ENCODE results near the gene LHFPL4.

The LHFPL4 gene

DNA sequence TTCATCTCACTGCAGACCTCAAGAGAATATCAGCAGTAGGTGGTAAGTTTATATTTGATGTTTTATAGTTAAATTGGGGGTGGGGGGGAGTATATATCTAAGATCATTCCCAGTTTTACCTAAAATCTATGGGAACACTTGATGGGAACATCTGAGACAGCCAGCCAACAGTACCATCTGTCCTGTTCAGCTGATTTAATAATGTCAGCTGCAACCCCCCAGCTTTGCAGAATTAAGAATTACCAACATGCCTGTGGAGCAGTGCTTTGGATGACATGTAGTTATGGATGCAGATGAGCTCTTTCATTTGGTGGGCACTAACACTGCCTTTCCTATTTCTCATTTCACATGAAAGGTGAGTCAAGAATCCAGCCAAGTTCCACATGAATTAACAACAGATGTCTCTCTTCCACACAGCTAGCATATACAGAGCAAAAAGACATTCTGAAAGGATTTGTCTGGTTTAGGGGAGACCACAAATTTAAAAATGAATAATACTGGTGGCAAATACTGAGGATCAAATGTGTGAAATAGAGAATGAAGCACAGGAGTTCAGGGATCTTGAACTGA lies 80.0 kb downstream of the LHFPL4 start:
- DNase-seq (ENCODE audit: low read depth) = no peak

GRCh38 chr3:9469986-9470385 lies 83.6 kb downstream of the LHFPL4 start:
- no peak for DNase-seq (ENCODE audit: low read depth)

- no peak for DNase-seq (ENCODE audit: low read depth)
Observed at GRCh38 chr3:9468460-9468859, 85.2 kb downstream of the LHFPL4 start.

- DNase-seq (ENCODE audit: low read depth) = no peak
Observed at GRCh38 chr3:9467451-9467850, 86.2 kb downstream of the LHFPL4 start.

- DNase-seq (ENCODE audit: low read depth) = no peak
Observed at GRCh38 chr3:9455596-9456131, 98.0 kb downstream of the LHFPL4 start.

DNA sequence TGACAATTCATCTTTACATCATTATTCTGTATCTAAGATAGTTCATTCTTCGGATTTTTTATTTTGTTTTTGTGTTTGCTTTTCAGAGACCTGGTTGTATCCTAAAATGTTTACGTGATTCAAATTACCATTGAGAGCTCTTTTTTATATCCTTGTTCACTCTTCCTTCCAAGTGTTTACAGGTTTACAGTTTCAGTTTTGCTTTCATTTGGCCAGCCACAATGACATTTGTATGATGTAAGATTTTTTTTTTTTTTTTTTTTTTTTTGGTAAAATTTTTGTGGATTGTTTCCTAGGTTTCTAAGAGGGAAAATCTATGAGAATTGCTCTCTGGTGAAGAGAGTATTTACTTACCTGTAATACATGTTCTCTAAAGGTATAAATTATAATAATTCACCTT lies 101.2 kb downstream of the LHFPL4 start:
- DNase-seq (ENCODE audit: low read depth) = no peak

- DNase-seq (ENCODE audit: low read depth) = no peak
Observed at GRCh38 chr3:9450991-9451390, 102.6 kb downstream of the LHFPL4 start.

GRCh38 chr3:9450126-9450525 lies 103.5 kb downstream of the LHFPL4 start:
- no peak for DNase-seq (ENCODE audit: low read depth)

- DNase-seq (ENCODE audit: low read depth) = no peak
Observed at GRCh38 chr3:9448643-9449042, 105.0 kb downstream of the LHFPL4 start.

Data from HS-5 (cell line).